ENCODE results near the gene NUP205. TPM values are rescaled to one million over a fixed set of nuclear protein-coding genes. Genes with fewer than 3 reads are reported as not detected.

Gene NUP205
- total RNA-seq = 10 to 100 TPM; 33.1 to 37.1 (median 34.0) TPM

GRCh38 chr7:135557455-135558336, at the start of gene NUP205:
Gene NUP205 (plus strand): TSS chr7:135557917. CDS start chr7:135557945, 28 bp downstream.
- Histone ChIP-seq H3K4me1 (peaks cover 6 to 10% of the 10 kb centered on the region in 2 donors), H3K9me3 (no peaks in the 10 kb centered on the region), H3K4me3 (replicated peaks in 1 of 3) (peak within 1 kb of the TSS; percentile 53 to 72 (median 66)), H3K36me3 (no peaks in the 10 kb centered on the region), H3K27ac (peak within 1 kb of the TSS; percentile 64 to 86 (median 85)), H3K27me3 (no peaks in the 10 kb centered on the region)
- TF ChIP-seq, protein P1, sequence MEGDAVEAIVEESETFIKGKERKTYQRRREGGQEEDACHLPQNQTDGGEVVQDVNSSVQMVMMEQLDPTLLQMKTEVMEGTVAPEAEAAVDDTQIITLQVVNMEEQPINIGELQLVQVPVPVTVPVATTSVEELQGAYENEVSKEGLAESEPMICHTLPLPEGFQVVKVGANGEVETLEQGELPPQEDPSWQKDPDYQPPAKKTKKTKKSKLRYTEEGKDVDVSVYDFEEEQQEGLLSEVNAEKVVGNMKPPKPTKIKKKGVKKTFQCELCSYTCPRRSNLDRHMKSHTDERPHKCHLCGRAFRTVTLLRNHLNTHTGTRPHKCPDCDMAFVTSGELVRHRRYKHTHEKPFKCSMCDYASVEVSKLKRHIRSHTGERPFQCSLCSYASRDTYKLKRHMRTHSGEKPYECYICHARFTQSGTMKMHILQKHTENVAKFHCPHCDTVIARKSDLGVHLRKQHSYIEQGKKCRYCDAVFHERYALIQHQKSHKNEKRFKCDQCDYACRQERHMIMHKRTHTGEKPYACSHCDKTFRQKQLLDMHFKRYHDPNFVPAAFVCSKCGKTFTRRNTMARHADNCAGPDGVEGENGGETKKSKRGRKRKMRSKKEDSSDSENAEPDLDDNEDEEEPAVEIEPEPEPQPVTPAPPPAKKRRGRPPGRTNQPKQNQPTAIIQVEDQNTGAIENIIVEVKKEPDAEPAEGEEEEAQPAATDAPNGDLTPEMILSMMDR (IDR thresholded peaks at IDR 0.05) = peak in 3 of 6 experiments; percentile 23 to 31 (median 28)
- TF ChIP-seq POLR2A (IDR thresholded peaks at IDR 0.05) = peak in 1 of 2 donors; percentile 39
- intact Hi-C loops (cut with DNase I) = loop anchor here (5.0 kb wide), 1 partner anchor 275 kb away; no protein-coding TSS in a partner anchor
- 3 to 4% methylated on average over 27 to 34 of the region's 38 CpGs for WGBS, 2 donors
- peak; percentile 59 to 63 for DNase-seq

- H3K4me3 ChIP-seq (replicated peaks in 1 of 3) = peak overlapping the region; percentile 46 to 93 (median 80)
- H3K36me3 ChIP-seq = no peaks in the 10 kb centered on the region
- no peaks in the 10 kb centered on the region for H3K27me3 ChIP-seq
- peaks cover 20 to 23% of the 10 kb centered on the region in 2 donors for H3K4me1 ChIP-seq
- no peaks in the 10 kb centered on the region for H3K9me3 ChIP-seq
- intact Hi-C loops (cut with DNase I) = no loop called here
- TF ChIP-seq, protein P1 (IDR thresholded peaks at IDR 0.05) = no peak
- no peak for TF ChIP-seq POLR2A (IDR thresholded peaks at IDR 0.05)
- H3K27ac ChIP-seq = peak overlapping the region; percentile 91 to 93 (median 92)
- peak in 1 of 2 donors; percentile 18 for DNase-seq
- 1% methylated on average over 17 of the region's 17 CpGs for whole genome bisulfite sequencing, 2 donors
Observed at GRCh38 chr7:135508883-135509588, 48.7 kb upstream of the NUP205 start.

GRCh38 chr7:135509589-135509838, 48.2 kb upstream of the NUP205 start:
- Histone ChIP-seq H3K4me3 (replicated peaks in 1 of 3) (peak overlapping the region; percentile 46 to 93 (median 80)), H3K9me3 (no peaks in the 10 kb centered on the region), H3K27me3 (no peaks in the 10 kb centered on the region), H3K27ac (peak overlapping the region; percentile 91 to 93 (median 92)), H3K4me1 (peaks cover 20 to 23% of the 10 kb centered on the region in 2 donors), H3K36me3 (no peaks in the 10 kb centered on the region)
- intact Hi-C loops (cut with DNase I) = no loop called here
- 0% methylated on average over 14 of the region's 14 CpGs for WGBS, 2 donors
- DNase-seq = no peak
- TF ChIP-seq POLR2A (IDR thresholded peaks at IDR 0.05) = no peak
- TF ChIP-seq, protein P1 (IDR thresholded peaks at IDR 0.05) = no peak

- TF ChIP-seq, protein P1 (IDR thresholded peaks at IDR 0.05) = no peak
- peak in 1 of 2 donors; percentile 83 for TF ChIP-seq POLR2A (IDR thresholded peaks at IDR 0.05)
- intact Hi-C loops (cut with DNase I) = loop anchor here (5.0 kb wide), 1 partner anchor 42 kb away; no protein-coding TSS in a partner anchor
- no peaks in the 10 kb centered on the region for H3K27me3 ChIP-seq
- H3K4me3 ChIP-seq (replicated peaks in 1 of 3) = peak within 1 kb of the TSS; percentile 80 to 93 (median 83)
- H3K9me3 ChIP-seq = no peaks in the 10 kb centered on the region
- peak within 1 kb of the TSS; percentile 91 to 93 (median 92) for H3K27ac ChIP-seq
- H3K36me3 ChIP-seq = no peaks in the 10 kb centered on the region
- DNase-seq = peak; percentile 96 to 97
- WGBS, 2 donors = 0 to 1% methylated on average over 27 to 34 of the region's 55 CpGs
- H3K4me1 ChIP-seq = peaks cover 20 to 23% of the 10 kb centered on the region in 2 donors
Observed at GRCh38 chr7:135509839-135510591, 47.7 kb upstream of the NUP205 start, which contains the start of gene CNOT4. Gene CNOT4 (minus strand): TSS chr7:135510102. CDS start chr7:135438331, 71,771 bp downstream.
